Lung (tissue), 12 donors: Measurements from ENCODE around the gene THTPA. TPM values are rescaled to one million over a fixed set of nuclear protein-coding genes. Genes with fewer than 3 reads are reported as not detected.

Experiments
- ATAC-seq: fragments of 200-7000 bp; cut with Tn5 transposase; one replicate; pipeline ENCODE4 v1.9.1; 2020; ENCODE audit warnings: moderate number of reproducible peaks; ENCODE audit not compliant: insufficient read depth, low FRiP score
- DNase-seq, 3 donors: peaks; one replicate each; pipeline ENCODE4 v3.0.0-alpha.2; 2013 to 2017
- H3K27ac ChIP-seq, 2 donors: one replicate each; pipeline ENCODE4 v1.5.1; 2013; ENCODE audit warnings: mild to moderate bottlenecking in 2 of 2, moderate library complexity in 2 of 2, control low read depth in 1 of 2, inconsistent platforms in 1 of 2, low read depth in 1 of 2, low read length in 1 of 2
- H3K27me3 ChIP-seq, 3 donors: one replicate each; pipeline ENCODE4 v1.5.1; 2013; ENCODE audit warnings: low read length in 2 of 3; ENCODE audit not compliant: control insufficient read depth in 3 of 3, insufficient read depth in 3 of 3
- H3K36me3 ChIP-seq, 4 donors: one replicate each; pipeline ENCODE4 v1.5.1; 2013; ENCODE audit warnings: low read length in 4 of 4, mild to moderate bottlenecking in 1 of 4, moderate library complexity in 1 of 4; ENCODE audit not compliant: control insufficient read depth in 4 of 4, insufficient read depth in 4 of 4
- H3K4me1 ChIP-seq, 5 donors: one replicate each; pipeline ENCODE4 v1.5.1; 2013; ENCODE audit warnings: low read length in 5 of 5, mild to moderate bottlenecking in 2 of 5, moderate library complexity in 1 of 5; ENCODE audit not compliant: control insufficient read depth in 5 of 5, insufficient read depth in 5 of 5
- H3K4me3 ChIP-seq: one replicate; pipeline ENCODE4 v1.5.1; 2013; ENCODE audit warnings: mild to moderate bottlenecking, control low read depth, moderate library complexity
- H3K9ac ChIP-seq, 2 donors: one replicate each; pipeline ENCODE4 v1.5.1; 2013; ENCODE audit warnings: low read length in 2 of 2, control low read depth in 1 of 2; ENCODE audit not compliant: insufficient read depth in 1 of 2
- H3K9me3 ChIP-seq, 4 donors: one replicate each; pipeline ENCODE4 v1.5.1; 2013; ENCODE audit warnings: low read length in 3 of 4, mild to moderate bottlenecking in 1 of 4, moderate library complexity in 1 of 4; ENCODE audit not compliant: control insufficient read depth in 4 of 4, insufficient read depth in 3 of 4
- WGBS, 2 donors: extraction: QIAGEN DNeasy Blood & Tissue Kit; methylation state at CpG; one replicate each; pipeline ENCODE4 v1.1.7; 2013; 5-methylcytosine and 5-hydroxymethylcytosine counted together
- polyA plus RNA-seq, 2 donors: library from polyadenylated mRNA; stranded (reverse); fragments of 200-250 nt; gene quantifications; one replicate each; pipeline ENCODE4 v1.2.1, GENCODE V29; 2013
- total RNA-seq, 2 donors: library from RNA; depleted of rRNA in 1 of 2; stranded (reverse); fragments of >200 nt in 1 of 2; gene quantifications; one replicate each; pipeline ENCODE4 v1.2.1, GENCODE V29; 2014 to 2021
- TF ChIP-seq, protein P1 (sequence below): IDR thresholded peaks from 2 replicates; pipeline ENCODE4 v1.5.1; 2012; ENCODE audit warnings: mild to moderate bottlenecking; ENCODE audit errors: control extremely low read depth, extremely low read depth
- donor health status: control.
- donor health status: control.
- donor health status: Bipolar disorder and iron deficiency.
- donor health status: healthy.
- donor health status: DM: yes; HTN: yes; CAD: no.

Gene THTPA
- total and polyA plus RNA-seq, 4 donors: 7.7 to 22.1 (median 14.1) TPM

GRCh38 chr14:23518709-23519108 lies 37.4 kb upstream of the THTPA start:
- ATAC-seq (no peak), DNase-seq (no peak)
- Histone ChIP-seq H3K4me1 (no peaks in the 10 kb centered on the region), H3K9me3 (no peaks in the 10 kb centered on the region), H3K36me3 (peaks cover 0 to 2% (median 0%) of the 10 kb centered on the region in 4 donors), H3K27ac (no peak overlapping the region), H3K27me3 (no peaks in the 10 kb centered on the region), H3K4me3 (no peak overlapping the region), H3K9ac (no peak overlapping the region)
- 88 to 91% methylated on average over 4 of the region's 4 CpGs for WGBS, 2 donors
- TF ChIP-seq, protein P1, sequence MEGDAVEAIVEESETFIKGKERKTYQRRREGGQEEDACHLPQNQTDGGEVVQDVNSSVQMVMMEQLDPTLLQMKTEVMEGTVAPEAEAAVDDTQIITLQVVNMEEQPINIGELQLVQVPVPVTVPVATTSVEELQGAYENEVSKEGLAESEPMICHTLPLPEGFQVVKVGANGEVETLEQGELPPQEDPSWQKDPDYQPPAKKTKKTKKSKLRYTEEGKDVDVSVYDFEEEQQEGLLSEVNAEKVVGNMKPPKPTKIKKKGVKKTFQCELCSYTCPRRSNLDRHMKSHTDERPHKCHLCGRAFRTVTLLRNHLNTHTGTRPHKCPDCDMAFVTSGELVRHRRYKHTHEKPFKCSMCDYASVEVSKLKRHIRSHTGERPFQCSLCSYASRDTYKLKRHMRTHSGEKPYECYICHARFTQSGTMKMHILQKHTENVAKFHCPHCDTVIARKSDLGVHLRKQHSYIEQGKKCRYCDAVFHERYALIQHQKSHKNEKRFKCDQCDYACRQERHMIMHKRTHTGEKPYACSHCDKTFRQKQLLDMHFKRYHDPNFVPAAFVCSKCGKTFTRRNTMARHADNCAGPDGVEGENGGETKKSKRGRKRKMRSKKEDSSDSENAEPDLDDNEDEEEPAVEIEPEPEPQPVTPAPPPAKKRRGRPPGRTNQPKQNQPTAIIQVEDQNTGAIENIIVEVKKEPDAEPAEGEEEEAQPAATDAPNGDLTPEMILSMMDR: no peak

GRCh38 chr14:23520899-23521533 lies 35.1 kb upstream of the THTPA start:
- Histone ChIP-seq H3K9me3 (no peaks in the 10 kb centered on the region), H3K4me3 (no peak overlapping the region), H3K36me3 (peaks cover 0 to 4% (median 0%) of the 10 kb centered on the region in 4 donors), H3K27me3 (no peaks in the 10 kb centered on the region), H3K4me1 (no peaks in the 10 kb centered on the region), H3K9ac (no peak overlapping the region), H3K27ac (no peak overlapping the region)
- TF ChIP-seq, protein P1: no peak
- WGBS, 2 donors: 79 to 87% methylated on average over 14 of the region's 14 CpGs
- no peak for ATAC-seq
- DNase-seq: no peak

DNA sequence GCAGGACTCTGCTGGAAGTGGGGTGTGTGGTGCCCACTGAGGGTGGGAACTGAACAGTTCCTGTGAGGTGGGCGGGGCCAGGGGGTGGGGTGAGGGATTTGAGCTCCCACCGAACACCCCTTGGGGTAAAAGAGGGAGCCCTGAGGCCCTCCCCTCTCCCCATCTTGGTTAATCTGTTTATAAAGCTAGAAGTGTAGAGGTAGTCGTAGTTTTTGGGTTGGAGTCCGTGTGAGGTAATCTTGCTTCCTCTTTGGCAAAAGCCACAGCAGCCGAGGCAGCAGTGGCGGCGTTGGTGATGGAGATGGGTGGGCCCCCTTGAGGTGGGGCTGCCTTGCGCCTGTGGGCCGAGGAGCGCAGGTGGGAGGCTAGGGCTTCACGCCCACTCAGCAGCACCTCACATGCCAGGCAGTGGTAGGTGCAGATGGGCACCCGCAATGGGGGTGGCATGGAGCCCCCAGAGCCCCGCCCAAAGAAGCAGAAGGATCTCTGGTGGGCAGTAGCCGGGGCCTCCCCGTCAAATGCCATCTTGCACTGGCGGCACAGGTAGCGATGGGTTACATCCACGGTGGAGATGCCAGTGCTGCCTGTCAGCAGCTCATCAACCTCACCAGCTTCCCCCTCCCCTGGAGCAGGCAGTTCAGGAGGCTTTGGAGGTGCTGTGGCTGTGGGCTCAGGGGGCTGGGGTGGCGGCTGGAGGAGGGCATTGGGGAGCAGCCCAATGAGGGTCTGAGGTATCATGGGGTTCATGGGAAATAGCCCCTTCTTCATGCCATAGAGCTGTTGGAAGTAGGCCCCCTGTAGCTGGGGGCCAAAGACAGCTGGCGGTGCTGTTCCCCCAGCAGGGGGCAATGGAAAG lies 34.1 kb upstream of the THTPA start:
- Histone ChIP-seq H3K4me3 (no peak overlapping the region), H3K27ac (no peak overlapping the region), H3K36me3 (peaks cover 0 to 4% (median 0%) of the 10 kb centered on the region in 4 donors), H3K4me1 (no peaks in the 10 kb centered on the region), H3K9me3 (no peaks in the 10 kb centered on the region), H3K27me3 (no peaks in the 10 kb centered on the region), H3K9ac (no peak overlapping the region)
- TF ChIP-seq, protein P1: no peak
- no peak for ATAC-seq
- DNase-seq: no peak
- WGBS, 2 donors: 67 to 78% methylated on average over 18 to 20 of the region's 20 CpGs
